Measurements from ENCODE around the gene ZNF407.

ZNF407 gene

GRCh38 chr18:74947417-74947816 is 349.7 kb downstream of the ZNF407 start:
- DNase-seq (ENCODE audit: extremely low spot score): no peak
- TF ChIP-seq CTBP1 (IDR thresholded peaks at IDR 0.05; ENCODE audit: borderline replicate concordance) (no peak), BHLHE40 (IDR thresholded peaks at IDR 0.05; ENCODE audit: borderline replicate concordance) (no peak), TARDBP (IDR thresholded peaks at IDR 0.05) (no peak), FOXK2 (IDR thresholded peaks at IDR 0.05) (no peak), ELF4 (IDR thresholded peaks at IDR 0.05) (no peak), SUZ12 (IDR thresholded peaks at IDR 0.05) (no peak), FOXM1 (IDR thresholded peaks at IDR 0.05; ENCODE audit: borderline replicate concordance) (no peak), FOXA1 (IDR thresholded peaks at IDR 0.05) (no peak), ZNF384 (IDR thresholded peaks at IDR 0.05) (no peak), L3MBTL2 (conservative IDR thresholded peaks at IDR 0.05) (no peak), LEF1 (IDR thresholded peaks at IDR 0.05; ENCODE audit: borderline replicate concordance) (no peak), HDGF (IDR thresholded peaks at IDR 0.05; ENCODE audit: borderline replicate concordance) (no peak), NFRKB (IDR thresholded peaks at IDR 0.05) (no peak), ARNT (IDR thresholded peaks at IDR 0.05) (no peak), SP1 (IDR thresholded peaks at IDR 0.05) (no peak), PKNOX1 (IDR thresholded peaks at IDR 0.05) (no peak)
- ChIA-PET CTCF (no interaction called here), POLR2A (no interaction called here)

GRCh38 chr18:74947875-74948274 is 350.2 kb downstream of the ZNF407 start:
- no peak for DNase-seq (ENCODE audit: extremely low spot score)
- TF ChIP-seq HDGF (IDR thresholded peaks at IDR 0.05; ENCODE audit: borderline replicate concordance) (no peak), PKNOX1 (IDR thresholded peaks at IDR 0.05) (no peak)
- ChIA-PET CTCF (no interaction called here), POLR2A (no interaction called here)

- POLR2A ChIA-PET: no interaction called here
- no peak for DNase-seq (ENCODE audit: extremely low spot score)
- CTCF ChIA-PET: no interaction called here
- TF ChIP-seq ARNT (IDR thresholded peaks at IDR 0.05): no peak
Measured at GRCh38 chr18:74949611-74950010, 351.9 kb downstream of the ZNF407 start.

GRCh38 chr18:74950479-74950878 is 352.8 kb downstream of the ZNF407 start:
- POLR2A ChIA-PET: no interaction called here

DNA sequence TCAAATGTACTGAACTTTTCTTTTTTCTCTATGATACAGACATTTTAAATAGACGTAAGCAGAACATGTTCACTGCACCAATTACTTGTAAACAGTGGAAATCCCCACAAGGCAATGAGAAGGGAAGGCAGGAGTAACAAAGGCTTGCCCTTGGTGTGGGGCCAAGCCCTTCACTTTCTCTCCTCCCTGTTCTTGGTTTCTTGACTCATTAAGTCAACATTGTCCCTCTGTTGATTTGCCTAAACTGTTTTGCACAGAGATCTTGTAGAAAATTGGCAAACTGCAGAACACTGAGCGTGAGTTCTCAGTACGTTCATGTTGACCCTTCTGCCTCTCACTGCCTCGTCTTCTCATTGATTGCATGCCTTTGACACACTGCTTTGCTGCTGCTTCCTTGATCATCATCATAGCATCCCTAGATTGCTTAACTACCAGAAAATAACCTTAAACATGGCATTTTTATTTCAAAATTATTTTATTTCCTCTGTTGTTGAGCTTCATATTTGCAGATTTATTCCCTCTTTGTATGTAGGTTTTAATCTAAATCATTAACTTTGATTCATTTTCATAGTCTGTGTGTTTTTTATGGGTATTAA is 353.6 kb downstream of the ZNF407 start:
- no peak for DNase-seq (ENCODE audit: extremely low spot score)
- POLR2A ChIA-PET: no interaction called here
- CTCF ChIA-PET: no interaction called here
- TF ChIP-seq TARDBP (IDR thresholded peaks at IDR 0.05) (no peak), PKNOX1 (IDR thresholded peaks at IDR 0.05) (no peak), LEF1 (IDR thresholded peaks at IDR 0.05; ENCODE audit: borderline replicate concordance) (no peak), ARNT (IDR thresholded peaks at IDR 0.05) (no peak), FOXK2 (IDR thresholded peaks at IDR 0.05) (no peak)

More at GRCh38 chr18:74950479-74950878, 352.8 kb downstream of the ZNF407 start:
- CTCF ChIA-PET: no interaction called here
- TF ChIP-seq FOXK2 (IDR thresholded peaks at IDR 0.05) (no peak), NFRKB (IDR thresholded peaks at IDR 0.05) (no peak), SP1 (IDR thresholded peaks at IDR 0.05) (no peak), SUZ12 (IDR thresholded peaks at IDR 0.05) (no peak), FOXM1 (IDR thresholded peaks at IDR 0.05; ENCODE audit: borderline replicate concordance) (no peak), ZNF384 (IDR thresholded peaks at IDR 0.05) (no peak), ARNT (IDR thresholded peaks at IDR 0.05) (no peak), LEF1 (IDR thresholded peaks at IDR 0.05; ENCODE audit: borderline replicate concordance) (no peak), ELF4 (IDR thresholded peaks at IDR 0.05) (no peak), HDGF (IDR thresholded peaks at IDR 0.05; ENCODE audit: borderline replicate concordance) (no peak), PKNOX1 (IDR thresholded peaks at IDR 0.05) (no peak), BHLHE40 (IDR thresholded peaks at IDR 0.05; ENCODE audit: borderline replicate concordance) (no peak), FOXA1 (IDR thresholded peaks at IDR 0.05) (no peak), TARDBP (IDR thresholded peaks at IDR 0.05) (no peak), L3MBTL2 (conservative IDR thresholded peaks at IDR 0.05) (no peak), CTBP1 (IDR thresholded peaks at IDR 0.05; ENCODE audit: borderline replicate concordance) (no peak)
- DNase-seq (ENCODE audit: extremely low spot score): no peak

GRCh38 chr18:74957588-74958224 is 360.0 kb downstream of the ZNF407 start:
- CTCF ChIA-PET: no interaction called here
- POLR2A ChIA-PET: no interaction called here
- TF ChIP-seq BHLHE40 (IDR thresholded peaks at IDR 0.05; ENCODE audit: borderline replicate concordance): no peak
- no peak for TF ChIP-seq FOXA1 (IDR thresholded peaks at IDR 0.05)
- TF ChIP-seq ARNT (IDR thresholded peaks at IDR 0.05): no peak
- no peak for TF ChIP-seq ZNF384 (IDR thresholded peaks at IDR 0.05)
- no peak for TF ChIP-seq PKNOX1 (IDR thresholded peaks at IDR 0.05)
- TF ChIP-seq NFRKB (IDR thresholded peaks at IDR 0.05): no peak
- TF ChIP-seq L3MBTL2 (conservative IDR thresholded peaks at IDR 0.05): no peak
- TF ChIP-seq SP1 (IDR thresholded peaks at IDR 0.05): no peak
- TF ChIP-seq CTBP1 (IDR thresholded peaks at IDR 0.05; ENCODE audit: borderline replicate concordance): no peak
- no peak for TF ChIP-seq FOXK2 (IDR thresholded peaks at IDR 0.05)
- no peak for TF ChIP-seq HDGF (IDR thresholded peaks at IDR 0.05; ENCODE audit: borderline replicate concordance)
- TF ChIP-seq ELF4 (IDR thresholded peaks at IDR 0.05): no peak
- no peak for TF ChIP-seq TARDBP (IDR thresholded peaks at IDR 0.05)
- no peak for TF ChIP-seq LEF1 (IDR thresholded peaks at IDR 0.05; ENCODE audit: borderline replicate concordance)
- no peak for TF ChIP-seq SUZ12 (IDR thresholded peaks at IDR 0.05)
- TF ChIP-seq FOXM1 (IDR thresholded peaks at IDR 0.05; ENCODE audit: borderline replicate concordance): no peak
- no peak for DNase-seq (ENCODE audit: extremely low spot score)
